Activated T-helper 2 cell treated with anti-CD3 and anti-CD28 coated beads, Interferon-gamma antibody, Interleukin-2, Interleukin-4, amounts not matched to agents 10 μg/mL and 5 μg/mL and 100 μg/mL, durations not matched to agents 14 hours and 24 hours and 36 hours (primary cell): Measurements from ENCODE around the gene BMP8A. TPM values are rescaled to one million over a fixed set of nuclear protein-coding genes. Genes with fewer than 3 reads are reported as not detected.
A peak's percentile ranks its signal among the peaks of the same experiment; 100 is the strongest.

ENCODE experiments used
- DNase-seq: peaks from one replicate; pipeline ENCODE4 v3.0.0; 2021; ENCODE audit warnings: low spot score
- H3K27ac Mint-ChIP-seq: one replicate; pipeline ENCODE4 v1.8.0; 2021; ENCODE audit warnings: mixed read lengths
- H3K27me3 Mint-ChIP-seq: one replicate; pipeline ENCODE4 v1.8.0; 2021; ENCODE audit warnings: low read depth, mixed read lengths
- H3K36me3 Mint-ChIP-seq: one replicate; pipeline ENCODE4 v1.8.0; 2021; ENCODE audit warnings: low read depth, mixed read lengths
- H3K4me1 Mint-ChIP-seq: one replicate; pipeline ENCODE4 v1.8.0; 2021; ENCODE audit warnings: low read depth, mixed read lengths
- H3K4me3 Mint-ChIP-seq: one replicate; pipeline ENCODE4 v1.8.0; 2021; ENCODE audit warnings: low read depth, mild to moderate bottlenecking, moderate library complexity, mixed read lengths
- H3K9me3 Mint-ChIP-seq: one replicate; pipeline ENCODE4 v1.8.0; 2021; ENCODE audit warnings: mixed read lengths
- intact Hi-C: fragments of 100-400 bp; cut with micrococcal nuclease; formaldehyde crosslinking; loops from one replicate; pipeline ENCODE4 v1.15.1; 2023
- total RNA-seq: library from RNA; stranded (reverse); gene quantifications from 2 replicates; pipeline ENCODE4 v1.2.3, GENCODE V29; 2022

The BMP8A gene
- total RNA-seq, 1 donor from 2014 or later, result 0.11 TPM

- no peak overlapping the region for H3K4me3 Mint-ChIP-seq
- H3K27me3 Mint-ChIP-seq, result no peaks in the 10 kb centered on the region
- H3K4me1 Mint-ChIP-seq, result peaks cover 11% of the 10 kb centered on the region
- peaks cover 97% of the 10 kb centered on the region for H3K36me3 Mint-ChIP-seq
- DNase-seq, result no peak
- H3K9me3 Mint-ChIP-seq, result no peaks in the 10 kb centered on the region
- no peak overlapping the region for H3K27ac Mint-ChIP-seq
- intact Hi-C loops, result no loop called here
These were observed 72.2 kb downstream of the BMP8A start for GRCh38 chr1:39563669-39564068.

GRCh38 chr1:39564340-39564739 is 72.9 kb downstream of the BMP8A start:
- no peak for DNase-seq
- intact Hi-C loops, result no loop called here
- Mint-ChIP-seq H3K9me3 (no peaks in the 10 kb centered on the region), H3K4me3 (no peak overlapping the region), H3K4me1 (peaks cover 8% of the 10 kb centered on the region), H3K27me3 (no peaks in the 10 kb centered on the region), H3K27ac (no peak overlapping the region), H3K36me3 (peaks cover 97% of the 10 kb centered on the region)

- no peak for DNase-seq
- Mint-ChIP-seq H3K27ac (no peak overlapping the region), H3K36me3 (peaks cover 97% of the 10 kb centered on the region), H3K9me3 (no peaks in the 10 kb centered on the region), H3K4me1 (peaks cover 8% of the 10 kb centered on the region), H3K4me3 (no peak overlapping the region), H3K27me3 (no peaks in the 10 kb centered on the region)
- intact Hi-C loops, result no loop called here
These were observed 73.5 kb downstream of the BMP8A start for GRCh38 chr1:39564941-39565340.

GRCh38 chr1:39566441-39567137 is 75.2 kb downstream of the BMP8A start:
- Mint-ChIP-seq H3K36me3 (peaks cover 96% of the 10 kb centered on the region), H3K4me1 (peaks cover 12% of the 10 kb centered on the region), H3K27ac (no peak overlapping the region), H3K4me3 (no peak overlapping the region), H3K9me3 (no peaks in the 10 kb centered on the region), H3K27me3 (no peaks in the 10 kb centered on the region)
- no peak for DNase-seq
- intact Hi-C loops, result no loop called here

- intact Hi-C loops, result no loop called here
- Mint-ChIP-seq H3K9me3 (no peaks in the 10 kb centered on the region), H3K4me3 (no peak overlapping the region), H3K27ac (no peak overlapping the region), H3K4me1 (peaks cover 18% of the 10 kb centered on the region), H3K36me3 (peaks cover 96% of the 10 kb centered on the region), H3K27me3 (no peaks in the 10 kb centered on the region)
- DNase-seq, result no peak
These were observed 75.9 kb downstream of the BMP8A start for GRCh38 chr1:39567302-39567701.

GRCh38 chr1:39568208-39568607 is 76.8 kb downstream of the BMP8A start:
- DNase-seq, result no peak
- intact Hi-C loops, result no loop called here
- no peak overlapping the region for H3K27ac Mint-ChIP-seq
- H3K9me3 Mint-ChIP-seq, result no peaks in the 10 kb centered on the region
- no peaks in the 10 kb centered on the region for H3K27me3 Mint-ChIP-seq
- peaks cover 96% of the 10 kb centered on the region for H3K36me3 Mint-ChIP-seq
- H3K4me1 Mint-ChIP-seq, result peaks cover 26% of the 10 kb centered on the region
- no peak overlapping the region for H3K4me3 Mint-ChIP-seq

GRCh38 chr1:39569034-39569433 is 77.6 kb downstream of the BMP8A start:
- intact Hi-C loops, result no loop called here
- Mint-ChIP-seq H3K9me3 (no peaks in the 10 kb centered on the region), H3K27me3 (no peaks in the 10 kb centered on the region), H3K4me3 (no peak overlapping the region), H3K36me3 (peaks cover 96% of the 10 kb centered on the region), H3K27ac (no peak overlapping the region), H3K4me1 (peaks cover 33% of the 10 kb centered on the region)
- no peak for DNase-seq

GRCh38 chr1:39570477-39571177 is 79.2 kb downstream of the BMP8A start:
- H3K27me3 Mint-ChIP-seq, result no peaks in the 10 kb centered on the region
- H3K4me3 Mint-ChIP-seq, result no peak overlapping the region
- intact Hi-C loops, result no loop called here
- H3K4me1 Mint-ChIP-seq, result peaks cover 46% of the 10 kb centered on the region
- H3K9me3 Mint-ChIP-seq, result no peaks in the 10 kb centered on the region
- H3K36me3 Mint-ChIP-seq, result peaks cover 98% of the 10 kb centered on the region
- no peak overlapping the region for H3K27ac Mint-ChIP-seq
- DNase-seq, result no peak

- intact Hi-C loops, result no loop called here
- peaks cover 96% of the 10 kb centered on the region for H3K36me3 Mint-ChIP-seq
- H3K27ac Mint-ChIP-seq, result no peak overlapping the region
- no peaks in the 10 kb centered on the region for H3K27me3 Mint-ChIP-seq
- H3K4me1 Mint-ChIP-seq, result peaks cover 46% of the 10 kb centered on the region
- H3K4me3 Mint-ChIP-seq, result no peak overlapping the region
- no peaks in the 10 kb centered on the region for H3K9me3 Mint-ChIP-seq
- no peak for DNase-seq
These were observed 79.7 kb downstream of the BMP8A start for GRCh38 chr1:39571178-39571483.

- Mint-ChIP-seq H3K36me3 (peaks cover 82% of the 10 kb centered on the region), H3K4me3 (peak overlapping the region; percentile 91), H3K9me3 (no peaks in the 10 kb centered on the region), H3K27ac (peak overlapping the region; percentile 62), H3K4me1 (peaks cover 41% of the 10 kb centered on the region), H3K27me3 (no peaks in the 10 kb centered on the region)
- DNase-seq, result no peak
- intact Hi-C loops, result no loop called here
These were observed 81.1 kb downstream of the BMP8A start for GRCh38 chr1:39572379-39573096.

GRCh38 chr1:39573097-39573465 is 81.6 kb downstream of the BMP8A start:
- intact Hi-C loops, result no loop called here
- H3K36me3 Mint-ChIP-seq, result peaks cover 78% of the 10 kb centered on the region
- peak overlapping the region; percentile 91 for H3K4me3 Mint-ChIP-seq
- H3K4me1 Mint-ChIP-seq, result peaks cover 41% of the 10 kb centered on the region
- no peaks in the 10 kb centered on the region for H3K9me3 Mint-ChIP-seq
- H3K27me3 Mint-ChIP-seq, result no peaks in the 10 kb centered on the region
- H3K27ac Mint-ChIP-seq, result peak overlapping the region; percentile 62
- DNase-seq, result no peak

- H3K4me3 Mint-ChIP-seq, result peak overlapping the region; percentile 91
- intact Hi-C loops, result loop anchor here (2.0 kb wide), 1 partner anchor 79 kb away; no protein-coding TSS in a partner anchor
- H3K4me1 Mint-ChIP-seq, result peaks cover 39% of the 10 kb centered on the region
- no peak for DNase-seq
- H3K27ac Mint-ChIP-seq, result peak overlapping the region; percentile 62
- peaks cover 69% of the 10 kb centered on the region for H3K36me3 Mint-ChIP-seq
- no peaks in the 10 kb centered on the region for H3K27me3 Mint-ChIP-seq
- H3K9me3 Mint-ChIP-seq, result no peaks in the 10 kb centered on the region
These were observed 82.5 kb downstream of the BMP8A start for GRCh38 chr1:39573736-39574624.
